ENCODE measurements around the gene DLGAP1.
"Not testable (repeated sequence)": the region's sequence is repeated elsewhere in the genome, so short reads cannot be mapped to it uniquely, and the experiment has no call there.

The DLGAP1 gene

GRCh38 chr18:4384932-4385331, 70.2 kb downstream of the DLGAP1 start:
- DNase-seq = no peak

GRCh38 chr18:4374564-4374963, 80.5 kb downstream of the DLGAP1 start:
- DNase-seq = no peak

- no peak for DNase-seq
Observed at GRCh38 chr18:4369705-4370104, 85.4 kb downstream of the DLGAP1 start.

- no peak for DNase-seq
Observed at GRCh38 chr18:4360221-4360715, 94.8 kb downstream of the DLGAP1 start.

- no peak for DNase-seq
Observed at GRCh38 chr18:4358618-4359017, 96.5 kb downstream of the DLGAP1 start.

GRCh38 chr18:4357579-4357978, 97.5 kb downstream of the DLGAP1 start:
- DNase-seq = no peak

- DNase-seq = no peak
Observed at GRCh38 chr18:4356929-4357328, 98.2 kb downstream of the DLGAP1 start.

GRCh38 chr18:4353853-4354418, 101.2 kb downstream of the DLGAP1 start:
- no peak for DNase-seq

GRCh38 chr18:4352746-4353551, 102.2 kb downstream of the DLGAP1 start:
- no peak for DNase-seq

GRCh38 chr18:4351005-4351404, 104.1 kb downstream of the DLGAP1 start:
- no peak for DNase-seq

GRCh38 chr18:4335386-4335785, 119.7 kb downstream of the DLGAP1 start:
- no peak for DNase-seq

- no peak for DNase-seq
Observed at GRCh38 chr18:4333043-4333442, 122.1 kb downstream of the DLGAP1 start.

GRCh38 chr18:4319738-4320677, 135.1 kb downstream of the DLGAP1 start:
- DNase-seq = no peak

GRCh38 chr18:4318311-4318710, 136.8 kb downstream of the DLGAP1 start:
- DNase-seq = no peak

GRCh38 chr18:4311945-4312344, 143.2 kb downstream of the DLGAP1 start:
- not testable (repeated sequence) for DNase-seq

- no peak for DNase-seq
Observed at GRCh38 chr18:4311136-4311535, 144.0 kb downstream of the DLGAP1 start.

- no peak for DNase-seq
Observed at GRCh38 chr18:4309227-4309626, 145.9 kb downstream of the DLGAP1 start.

- no peak for DNase-seq
Observed at GRCh38 chr18:4308576-4308975, 146.5 kb downstream of the DLGAP1 start.

GRCh38 chr18:4299395-4299794, 155.7 kb downstream of the DLGAP1 start:
- DNase-seq = no peak

- no peak for DNase-seq
Observed at GRCh38 chr18:4293337-4293736, 161.8 kb downstream of the DLGAP1 start.

- no peak for DNase-seq
Observed at GRCh38 chr18:4292696-4293095, 162.4 kb downstream of the DLGAP1 start.

- not testable (repeated sequence) for DNase-seq
Observed at GRCh38 chr18:4287340-4287739, 167.8 kb downstream of the DLGAP1 start.

GRCh38 chr18:4286256-4286655, 168.9 kb downstream of the DLGAP1 start:
- DNase-seq = no peak
